Activated naive CD4-positive, alpha-beta T cell treated with anti-CD3 and anti-CD28 coated beads, Interleukin-2, amount 50 U/mL, for 24 hours (primary cell): ENCODE results near the gene SYT6.

Source experiments
- H3K27ac Mint-ChIP-seq: one replicate; pipeline ENCODE4 v1.8.0; 2021; ENCODE audit warnings: mild to moderate bottlenecking, mixed read lengths
- H3K27me3 Mint-ChIP-seq: one replicate; pipeline ENCODE4 v1.8.0; 2021; ENCODE audit warnings: mixed read lengths
- H3K36me3 Mint-ChIP-seq: one replicate; pipeline ENCODE4 v1.8.0; 2021; ENCODE audit warnings: mixed read lengths
- H3K4me1 Mint-ChIP-seq: one replicate; pipeline ENCODE4 v1.8.0; 2021; ENCODE audit warnings: mixed read lengths
- H3K4me3 Mint-ChIP-seq: one replicate; pipeline ENCODE4 v1.8.0; 2021; ENCODE audit warnings: mild to moderate bottlenecking, mixed read lengths
- H3K9me3 Mint-ChIP-seq: one replicate; pipeline ENCODE4 v1.8.0; 2021; ENCODE audit warnings: mixed read lengths

The SYT6 gene

DNA sequence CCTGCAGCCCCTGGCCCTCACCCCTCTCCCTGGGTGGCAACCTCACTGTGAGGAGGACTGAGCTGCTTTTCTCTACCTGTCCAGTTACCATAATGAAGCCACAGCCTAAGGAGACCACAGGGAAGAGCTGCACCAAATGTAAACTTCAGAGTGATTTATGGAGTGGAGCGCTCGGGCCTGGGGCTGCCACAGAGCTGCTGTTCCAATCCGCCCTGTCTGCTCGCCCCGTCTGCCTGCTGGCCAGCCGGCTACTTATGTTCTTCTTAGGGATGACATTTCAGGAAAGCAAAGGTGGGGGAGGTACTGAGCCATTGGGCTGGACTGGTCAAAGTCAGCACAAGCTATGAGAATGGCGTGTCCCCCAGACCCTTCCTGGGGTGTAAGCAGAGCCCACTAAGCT lies 17.9 kb downstream of the SYT6 start:
- no peaks in the 10 kb centered on the region for H3K4me1 Mint-ChIP-seq
- peaks cover 5% of the 10 kb centered on the region for H3K27me3 Mint-ChIP-seq
- no peaks in the 10 kb centered on the region for H3K9me3 Mint-ChIP-seq
- no peak overlapping the region for H3K4me3 Mint-ChIP-seq
- H3K36me3 Mint-ChIP-seq = no peaks in the 10 kb centered on the region
- no peak overlapping the region for H3K27ac Mint-ChIP-seq

DNA sequence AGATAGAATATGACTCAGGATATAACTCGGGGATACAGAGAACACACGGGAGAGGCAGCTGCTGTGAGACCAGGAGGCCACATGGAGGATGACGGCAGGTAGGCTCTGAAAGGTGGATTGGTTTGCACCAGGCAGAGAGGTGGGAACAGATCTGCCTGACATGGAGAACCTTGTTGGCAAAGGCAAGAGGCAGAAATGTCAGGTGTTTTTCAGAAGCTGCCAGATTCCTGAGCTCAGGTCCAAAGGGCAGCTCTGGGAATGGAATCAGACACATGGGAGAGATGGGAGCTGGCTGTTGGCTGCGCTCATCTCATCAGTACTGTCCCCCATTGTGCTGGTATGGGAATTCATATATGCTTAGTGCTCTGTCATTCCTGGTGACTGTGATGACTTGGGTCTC lies 19.2 kb downstream of the SYT6 start:
- Mint-ChIP-seq H3K4me3 (no peak overlapping the region), H3K27me3 (peaks cover 5% of the 10 kb centered on the region), H3K27ac (no peak overlapping the region), H3K9me3 (no peaks in the 10 kb centered on the region), H3K4me1 (peaks cover 8% of the 10 kb centered on the region), H3K36me3 (no peaks in the 10 kb centered on the region)

DNA sequence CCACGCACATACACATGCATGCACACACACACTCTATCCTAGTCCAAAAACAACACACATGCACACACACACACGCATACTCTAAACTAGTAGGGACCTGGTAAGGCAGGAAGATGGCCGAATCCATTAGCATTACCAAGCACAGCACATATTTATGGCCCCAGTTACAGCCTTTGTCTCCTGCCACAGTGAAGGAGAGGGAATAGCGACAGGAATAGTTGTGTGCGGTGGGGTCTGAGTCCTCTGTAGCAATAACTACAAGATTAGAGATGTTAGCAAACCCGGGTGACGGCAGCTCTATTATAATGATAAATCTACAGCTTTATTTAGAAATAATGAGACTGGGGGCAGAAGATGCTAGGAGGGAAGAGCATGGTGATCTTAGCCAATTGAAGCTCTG lies 20.5 kb downstream of the SYT6 start:
- peaks cover 17% of the 10 kb centered on the region for H3K4me1 Mint-ChIP-seq
- peaks cover 5% of the 10 kb centered on the region for H3K27me3 Mint-ChIP-seq
- H3K4me3 Mint-ChIP-seq = no peak overlapping the region
- peaks cover 5% of the 10 kb centered on the region for H3K9me3 Mint-ChIP-seq
- H3K27ac Mint-ChIP-seq = no peak overlapping the region
- H3K36me3 Mint-ChIP-seq = no peaks in the 10 kb centered on the region

DNA sequence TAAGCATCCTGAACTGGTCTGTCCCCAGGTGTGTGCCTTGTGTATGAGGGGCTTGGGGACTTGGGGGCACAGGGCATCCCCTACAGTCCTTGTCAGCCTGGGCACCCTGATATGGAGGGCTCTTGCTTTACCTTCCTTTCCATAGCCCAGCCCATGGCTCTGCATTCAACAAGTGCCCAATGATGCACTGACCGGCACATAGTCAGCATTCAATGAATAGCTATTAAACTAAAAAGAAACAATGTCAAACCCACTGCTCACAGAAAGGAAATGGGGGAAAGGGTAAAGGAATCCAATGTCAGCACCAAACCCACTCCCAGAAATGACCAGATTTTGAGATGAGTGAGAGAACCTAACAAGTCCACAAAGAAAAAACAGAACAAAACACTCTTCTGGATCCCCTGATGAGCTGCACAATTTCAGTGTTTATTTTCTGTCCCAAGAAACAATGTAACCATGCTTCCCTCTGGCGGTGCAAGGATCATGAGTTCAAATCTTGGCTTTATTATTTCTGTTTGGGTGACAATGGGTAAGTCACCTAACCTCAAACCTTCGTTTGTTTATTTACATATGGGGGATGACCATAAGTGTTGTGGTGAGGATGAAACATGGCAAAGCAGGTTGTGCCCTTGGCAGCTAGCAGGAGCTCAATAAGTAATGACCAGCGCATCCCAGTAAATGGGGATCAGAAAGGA lies 22.0 kb downstream of the SYT6 start:
- H3K4me1 Mint-ChIP-seq = peaks cover 17% of the 10 kb centered on the region
- H3K9me3 Mint-ChIP-seq = peaks cover 5% of the 10 kb centered on the region
- H3K4me3 Mint-ChIP-seq = no peak overlapping the region
- no peaks in the 10 kb centered on the region for H3K36me3 Mint-ChIP-seq
- no peak overlapping the region for H3K27ac Mint-ChIP-seq
- H3K27me3 Mint-ChIP-seq = peaks cover 5% of the 10 kb centered on the region

DNA sequence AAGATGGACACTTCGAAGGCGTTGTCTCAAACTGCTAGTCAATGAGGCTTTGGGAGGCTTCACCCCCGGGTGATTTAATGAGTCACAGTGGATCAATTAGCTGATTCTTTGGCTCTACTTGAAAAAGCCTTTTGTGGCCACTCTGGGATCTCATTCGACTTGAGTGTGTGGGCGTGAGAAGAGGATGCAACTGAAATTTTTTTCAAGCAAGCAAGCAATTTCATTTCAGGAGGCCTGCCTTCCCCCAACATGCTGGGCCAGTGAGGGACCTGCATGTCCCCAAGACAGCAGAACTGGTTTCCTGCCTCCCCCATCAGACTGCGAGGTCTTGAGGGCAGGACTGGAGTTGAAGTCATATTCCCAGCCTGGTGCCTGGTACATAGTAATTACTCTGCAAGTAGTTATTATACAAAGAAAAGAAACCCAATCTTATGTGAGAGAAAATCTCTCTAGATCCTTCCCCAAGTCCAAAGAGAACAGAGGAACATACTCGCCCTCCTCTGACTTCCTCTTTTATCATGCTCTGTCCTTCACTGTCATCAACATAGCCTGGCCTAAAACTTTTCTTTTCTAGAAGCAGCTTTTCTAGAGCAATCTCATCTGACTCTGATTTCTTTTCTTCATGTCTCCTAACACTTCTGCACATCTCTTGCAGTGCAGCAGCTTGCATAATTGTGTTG lies 22.7 kb downstream of the SYT6 start:
- Mint-ChIP-seq H3K27me3 (peaks cover 5% of the 10 kb centered on the region), H3K9me3 (peaks cover 5% of the 10 kb centered on the region), H3K27ac (no peak overlapping the region), H3K4me1 (peaks cover 17% of the 10 kb centered on the region), H3K4me3 (no peak overlapping the region), H3K36me3 (no peaks in the 10 kb centered on the region)

DNA sequence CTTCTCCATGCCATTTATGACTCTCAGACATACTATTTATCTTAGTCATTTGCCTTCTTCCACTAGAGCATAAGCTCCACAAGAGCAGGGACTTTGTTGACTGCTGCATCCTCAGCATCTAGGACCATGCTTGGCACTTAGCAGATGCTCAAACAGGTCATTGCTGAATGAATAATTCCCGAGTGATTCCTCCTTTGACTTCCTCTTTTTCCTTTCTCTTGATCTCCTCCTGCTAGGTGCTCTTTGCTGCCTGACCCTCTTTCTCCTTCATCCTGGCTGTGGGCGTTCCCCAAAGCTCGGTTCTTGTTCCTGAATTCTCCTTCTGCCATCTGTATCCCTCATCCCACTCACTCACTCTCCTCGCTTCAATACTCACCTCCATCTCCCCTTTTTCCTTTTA lies 23.5 kb downstream of the SYT6 start:
- Mint-ChIP-seq H3K4me1 (peaks cover 17% of the 10 kb centered on the region), H3K36me3 (no peaks in the 10 kb centered on the region), H3K27ac (no peak overlapping the region), H3K27me3 (peaks cover 2% of the 10 kb centered on the region), H3K4me3 (no peak overlapping the region), H3K9me3 (peaks cover 5% of the 10 kb centered on the region)

DNA sequence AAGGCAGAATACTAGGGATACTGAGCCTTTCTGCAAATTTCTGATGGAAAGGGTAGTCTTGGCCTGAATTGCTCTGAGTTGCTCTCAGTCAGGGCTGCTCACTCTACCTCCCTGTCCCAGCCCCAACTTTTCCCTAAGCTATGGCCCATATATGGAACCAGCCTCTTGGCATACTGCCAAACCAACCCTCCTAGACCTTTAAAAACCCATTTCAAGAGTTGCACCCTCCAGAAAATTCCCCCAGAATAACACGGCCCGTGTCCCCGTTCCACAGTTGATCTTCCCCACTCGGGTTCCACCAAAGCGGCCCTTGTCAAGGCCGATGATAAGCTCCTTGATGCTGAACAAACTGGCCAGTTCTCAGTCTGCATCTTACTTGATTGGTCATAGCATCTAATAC lies 25.4 kb downstream of the SYT6 start:
- Mint-ChIP-seq H3K4me3 (no peak overlapping the region), H3K27ac (no peak overlapping the region), H3K27me3 (peaks cover 1% of the 10 kb centered on the region), H3K36me3 (no peaks in the 10 kb centered on the region), H3K9me3 (peaks cover 5% of the 10 kb centered on the region), H3K4me1 (peaks cover 17% of the 10 kb centered on the region)

DNA sequence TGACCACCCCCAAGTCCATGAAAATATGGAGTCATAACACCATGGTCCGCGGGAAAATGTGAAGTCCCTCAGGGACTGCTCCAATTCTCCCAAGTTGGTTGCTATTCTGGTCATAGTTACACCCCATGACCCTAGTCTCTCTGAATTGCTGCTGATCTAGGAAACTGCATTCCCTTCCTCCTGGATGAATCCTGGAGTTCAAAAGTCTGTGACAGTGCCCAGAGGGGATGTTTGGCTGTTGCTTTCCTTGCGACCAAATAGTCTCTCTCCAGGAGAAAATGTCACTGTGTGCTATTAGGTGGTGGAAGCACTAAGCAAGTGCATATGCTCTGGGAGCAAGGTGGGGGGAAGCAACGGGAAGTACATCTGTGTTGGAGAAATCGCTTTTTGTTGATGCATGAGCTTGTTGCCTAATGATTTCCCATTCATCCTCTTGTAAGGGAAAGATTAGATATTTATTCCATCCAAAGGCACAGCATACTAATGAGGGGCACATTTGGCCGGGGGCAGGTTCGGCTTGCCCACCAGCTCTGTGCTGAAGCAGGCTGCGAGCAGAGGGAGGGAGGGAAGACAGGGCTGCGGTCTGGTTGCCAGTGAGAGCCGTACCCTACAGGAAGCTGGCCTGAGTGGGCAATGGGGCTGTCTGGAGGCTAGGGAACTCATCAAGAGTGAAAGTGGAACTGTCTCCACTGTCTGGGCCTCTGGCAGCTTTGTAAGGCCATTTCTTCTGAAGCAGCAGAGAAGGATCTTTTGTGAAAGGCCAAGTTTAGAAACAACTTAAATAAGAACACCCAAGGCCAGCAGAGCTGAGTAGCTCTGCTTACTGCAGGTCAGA lies 27.2 kb downstream of the SYT6 start:
- Mint-ChIP-seq H3K27ac (no peak overlapping the region), H3K4me3 (no peak overlapping the region), H3K9me3 (peaks cover 5% of the 10 kb centered on the region), H3K4me1 (peaks cover 17% of the 10 kb centered on the region), H3K36me3 (no peaks in the 10 kb centered on the region), H3K27me3 (no peaks in the 10 kb centered on the region)

DNA sequence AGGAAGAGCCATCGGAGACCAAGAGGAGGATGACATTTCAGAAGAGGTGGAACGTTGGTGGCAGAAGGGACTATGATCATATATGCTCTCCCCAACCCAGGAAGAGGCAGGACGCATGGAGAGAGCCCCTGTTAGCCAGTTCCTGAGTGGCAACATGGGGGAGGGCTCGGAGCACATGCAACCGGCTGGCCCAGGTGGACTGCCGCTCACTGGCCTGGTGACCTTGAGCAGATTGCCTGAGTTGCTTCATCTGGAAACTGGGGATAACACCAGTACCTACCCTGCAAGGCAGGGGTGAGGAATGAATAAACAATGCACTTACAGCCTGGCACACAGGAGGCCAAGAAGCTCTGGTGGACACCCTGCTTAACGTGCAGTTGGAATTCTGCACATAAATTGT lies 29.0 kb downstream of the SYT6 start:
- Mint-ChIP-seq H3K27me3 (no peaks in the 10 kb centered on the region), H3K27ac (no peak overlapping the region), H3K4me3 (no peak overlapping the region), H3K4me1 (peaks cover 10% of the 10 kb centered on the region), H3K9me3 (peaks cover 5% of the 10 kb centered on the region), H3K36me3 (no peaks in the 10 kb centered on the region)

DNA sequence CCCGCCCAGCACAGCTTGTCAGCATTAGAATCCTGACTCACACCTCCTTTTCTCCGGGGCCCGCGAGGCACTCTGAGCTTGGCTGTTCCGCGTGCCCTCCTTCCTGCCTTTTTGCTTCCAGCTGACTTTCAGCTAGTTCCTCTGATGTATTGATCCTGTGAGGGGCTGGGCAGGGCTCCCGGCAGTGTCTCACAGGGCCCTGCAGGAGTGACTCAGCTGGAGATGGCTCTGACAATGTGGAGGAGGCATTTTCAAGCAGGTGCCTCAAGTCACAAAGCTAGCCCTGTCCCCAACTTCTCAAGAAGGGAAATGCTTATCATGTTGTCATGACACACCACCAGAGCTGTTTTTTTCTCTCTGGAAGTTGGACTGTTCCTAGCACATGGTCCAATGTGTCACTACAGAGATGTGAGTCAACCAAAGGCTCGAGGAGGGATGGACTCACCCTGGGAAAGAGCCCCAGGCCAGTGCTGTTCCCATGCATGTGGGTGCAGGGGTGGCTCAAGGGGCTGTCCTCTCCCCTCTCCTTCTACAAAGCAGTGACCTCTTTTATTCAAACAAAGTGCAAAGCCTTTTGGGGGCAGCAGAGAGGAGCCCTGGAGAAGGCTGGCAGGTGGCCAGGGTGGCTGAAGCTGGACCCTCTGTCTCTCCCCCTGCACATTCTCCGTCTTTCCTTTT lies 30.6 kb downstream of the SYT6 start:
- no peak overlapping the region for H3K4me3 Mint-ChIP-seq
- no peaks in the 10 kb centered on the region for H3K27me3 Mint-ChIP-seq
- no peaks in the 10 kb centered on the region for H3K9me3 Mint-ChIP-seq
- no peak overlapping the region for H3K27ac Mint-ChIP-seq
- no peaks in the 10 kb centered on the region for H3K4me1 Mint-ChIP-seq
- no peaks in the 10 kb centered on the region for H3K36me3 Mint-ChIP-seq

DNA sequence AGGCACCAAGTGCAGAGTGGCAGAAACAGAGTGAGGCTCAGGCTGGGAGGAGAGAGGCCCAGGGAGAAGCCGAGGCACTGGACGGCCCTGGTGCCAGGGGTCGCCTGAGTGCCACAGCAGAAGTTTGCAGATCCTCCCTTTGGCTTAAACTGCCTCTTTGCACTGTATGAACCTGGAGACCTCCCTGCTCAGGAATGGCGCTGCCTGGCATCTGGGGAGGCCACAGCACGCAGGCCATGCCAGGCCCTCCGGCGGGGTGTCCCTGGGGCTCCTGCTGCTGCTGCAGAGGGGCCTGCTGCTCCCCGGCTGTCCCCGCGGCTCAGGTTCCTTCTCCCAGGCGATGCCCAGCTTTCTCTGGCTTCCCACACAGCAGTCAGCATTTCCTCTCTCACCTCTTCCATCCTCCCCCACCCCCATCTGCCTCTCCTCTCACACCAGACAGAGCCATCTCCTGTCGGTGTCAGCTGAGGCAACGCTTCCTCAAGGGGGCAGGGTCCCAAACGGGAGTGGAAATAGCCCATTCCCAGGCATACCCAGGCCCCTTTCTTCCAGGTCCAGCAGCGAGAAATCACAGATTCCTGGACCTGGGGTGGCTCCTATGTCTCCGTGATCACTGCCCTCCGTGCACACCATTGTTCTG lies 35.2 kb downstream of the SYT6 start:
- Mint-ChIP-seq H3K9me3 (no peaks in the 10 kb centered on the region), H3K27ac (no peak overlapping the region), H3K36me3 (no peaks in the 10 kb centered on the region), H3K27me3 (no peaks in the 10 kb centered on the region), H3K4me3 (no peak overlapping the region), H3K4me1 (peaks cover 6% of the 10 kb centered on the region)

DNA sequence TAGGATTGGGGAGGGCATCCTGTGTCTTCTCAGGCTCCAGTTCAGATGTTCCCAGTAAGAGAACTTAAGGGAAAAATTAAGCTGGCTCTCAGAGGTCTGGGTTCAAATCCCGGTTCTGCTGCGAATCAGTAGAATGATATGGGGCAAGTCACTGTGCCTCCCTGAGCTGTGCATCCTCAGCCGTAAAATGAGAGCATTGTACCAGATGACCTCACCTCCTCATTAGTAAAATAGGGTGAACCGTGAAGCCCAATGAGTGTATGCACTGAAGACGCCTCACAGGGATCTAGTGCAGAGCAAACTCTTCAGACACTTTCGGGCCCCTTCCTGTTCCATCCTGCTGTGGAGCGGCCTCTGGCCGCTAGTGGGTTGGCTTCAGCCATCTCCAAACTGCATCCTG lies 36.0 kb downstream of the SYT6 start:
- H3K4me1 Mint-ChIP-seq = peaks cover 11% of the 10 kb centered on the region
- no peak overlapping the region for H3K27ac Mint-ChIP-seq
- H3K9me3 Mint-ChIP-seq = no peaks in the 10 kb centered on the region
- no peaks in the 10 kb centered on the region for H3K36me3 Mint-ChIP-seq
- H3K4me3 Mint-ChIP-seq = no peak overlapping the region
- no peaks in the 10 kb centered on the region for H3K27me3 Mint-ChIP-seq

DNA sequence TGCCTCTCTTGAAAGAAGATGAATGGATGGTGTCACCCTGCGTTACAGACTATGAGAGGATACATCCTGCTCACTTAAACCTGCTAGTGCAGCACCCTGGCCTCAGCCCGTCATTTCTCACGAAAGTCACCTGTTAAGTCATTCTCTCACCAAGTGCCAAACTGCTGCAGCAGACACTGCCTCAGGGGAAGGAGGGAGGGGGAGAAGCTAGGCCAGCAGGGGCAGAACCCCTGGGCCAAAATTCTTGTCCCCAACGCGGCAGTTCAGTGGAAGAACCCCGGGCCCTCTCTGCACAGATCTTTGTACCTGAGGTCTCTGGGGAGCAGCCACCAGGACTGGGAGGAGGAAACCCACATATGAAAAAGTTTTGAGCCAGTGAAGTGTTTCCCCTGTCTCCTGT lies 37.6 kb downstream of the SYT6 start:
- Mint-ChIP-seq H3K4me3 (no peak overlapping the region), H3K27me3 (no peaks in the 10 kb centered on the region), H3K27ac (no peak overlapping the region), H3K4me1 (peaks cover 11% of the 10 kb centered on the region), H3K9me3 (no peaks in the 10 kb centered on the region), H3K36me3 (no peaks in the 10 kb centered on the region)

DNA sequence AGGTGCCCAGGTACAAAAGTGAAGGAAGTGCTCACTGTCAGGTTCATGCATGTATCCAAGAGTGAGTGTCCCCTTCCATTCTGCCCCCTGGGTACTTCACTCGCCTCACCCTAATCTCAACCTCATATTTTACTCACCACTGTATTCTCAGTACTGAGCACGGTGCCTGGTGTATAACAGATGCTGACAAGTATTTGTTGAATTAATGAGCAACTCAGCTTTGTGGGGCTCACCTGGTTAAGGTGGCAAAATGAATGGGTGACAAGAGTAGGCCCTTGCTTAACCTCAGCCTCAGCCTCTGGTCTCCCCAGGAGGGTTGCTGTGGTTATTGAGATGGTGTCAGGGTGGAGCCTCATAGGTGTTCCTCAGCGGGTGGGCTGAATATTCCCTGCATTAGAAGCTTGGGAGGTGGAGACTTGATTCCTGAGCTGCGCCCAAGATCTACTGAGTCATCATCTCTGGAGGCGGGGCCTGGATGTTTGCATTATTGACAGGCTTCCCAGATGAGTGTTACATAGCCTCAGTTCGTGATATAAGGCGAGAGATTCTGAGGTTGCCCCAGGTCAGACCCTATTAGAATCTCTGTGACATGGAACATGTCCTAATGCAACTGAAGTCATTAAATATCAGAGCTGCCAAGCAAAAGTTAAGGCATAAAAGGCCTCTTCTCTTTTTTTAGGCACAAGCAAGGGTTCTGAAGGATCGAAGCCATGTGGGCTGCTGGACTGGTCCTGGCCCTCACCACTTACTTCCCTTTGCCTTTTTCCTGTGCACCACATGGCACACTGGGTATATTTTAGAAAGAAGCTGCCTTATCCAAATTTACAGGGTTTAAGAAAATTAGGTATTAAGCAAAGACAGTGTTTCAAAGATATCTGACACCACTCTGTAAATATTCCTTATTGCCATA lies 39.2 kb downstream of the SYT6 start:
- Mint-ChIP-seq H3K4me3 (no peak overlapping the region), H3K27ac (no peak overlapping the region), H3K9me3 (no peaks in the 10 kb centered on the region), H3K4me1 (peaks cover 11% of the 10 kb centered on the region), H3K27me3 (no peaks in the 10 kb centered on the region), H3K36me3 (no peaks in the 10 kb centered on the region)
